OCI-LY1 (cell line): ENCODE measurements around the gene RAB11FIP3.

Source experiments
- EZH2 ChIP-seq: fragments of 200-600 bp; sonication (generic), shearing (Covaris generic); IDR thresholded peaks from 2 replicates; pipeline ENCODE4 v1.8.0; 2017; ENCODE audit warnings: borderline replicate concordance, mixed run types, mild to moderate bottlenecking, antibody characterized with exemption, low read length, moderate library complexity, mixed read lengths
- TF ChIP-seq, protein P1 (sequence below): fragments of 200-600 bp; sonication (generic), shearing (Covaris generic); IDR thresholded peaks from 2 replicates; pipeline ENCODE4 v1.5.1; 2017; ENCODE audit warnings: mild to moderate bottlenecking, antibody characterized with exemption, low read length, moderate library complexity, mixed read lengths

DNA sequence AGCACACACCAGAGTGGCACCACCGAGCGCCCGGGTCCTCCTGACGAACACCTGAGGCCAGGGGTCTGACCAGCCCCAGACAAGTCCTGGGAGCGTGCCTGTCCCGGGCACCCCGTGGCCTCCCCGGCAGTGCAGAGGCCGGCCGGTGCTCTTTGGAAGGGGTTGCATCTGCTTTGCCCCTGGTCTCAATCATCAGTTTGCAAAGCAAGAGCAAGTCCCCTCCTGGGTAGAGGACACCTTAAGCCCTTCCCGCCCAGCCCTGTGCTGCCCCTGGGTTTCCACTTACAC lies 90.4 kb downstream of the RAB11FIP3 start:
- TF ChIP-seq, protein P1, sequence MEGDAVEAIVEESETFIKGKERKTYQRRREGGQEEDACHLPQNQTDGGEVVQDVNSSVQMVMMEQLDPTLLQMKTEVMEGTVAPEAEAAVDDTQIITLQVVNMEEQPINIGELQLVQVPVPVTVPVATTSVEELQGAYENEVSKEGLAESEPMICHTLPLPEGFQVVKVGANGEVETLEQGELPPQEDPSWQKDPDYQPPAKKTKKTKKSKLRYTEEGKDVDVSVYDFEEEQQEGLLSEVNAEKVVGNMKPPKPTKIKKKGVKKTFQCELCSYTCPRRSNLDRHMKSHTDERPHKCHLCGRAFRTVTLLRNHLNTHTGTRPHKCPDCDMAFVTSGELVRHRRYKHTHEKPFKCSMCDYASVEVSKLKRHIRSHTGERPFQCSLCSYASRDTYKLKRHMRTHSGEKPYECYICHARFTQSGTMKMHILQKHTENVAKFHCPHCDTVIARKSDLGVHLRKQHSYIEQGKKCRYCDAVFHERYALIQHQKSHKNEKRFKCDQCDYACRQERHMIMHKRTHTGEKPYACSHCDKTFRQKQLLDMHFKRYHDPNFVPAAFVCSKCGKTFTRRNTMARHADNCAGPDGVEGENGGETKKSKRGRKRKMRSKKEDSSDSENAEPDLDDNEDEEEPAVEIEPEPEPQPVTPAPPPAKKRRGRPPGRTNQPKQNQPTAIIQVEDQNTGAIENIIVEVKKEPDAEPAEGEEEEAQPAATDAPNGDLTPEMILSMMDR: no peak
- TF ChIP-seq EZH2: no peak
